Measurements from ENCODE around the gene RHBDL2.

The RHBDL2 gene

DNA sequence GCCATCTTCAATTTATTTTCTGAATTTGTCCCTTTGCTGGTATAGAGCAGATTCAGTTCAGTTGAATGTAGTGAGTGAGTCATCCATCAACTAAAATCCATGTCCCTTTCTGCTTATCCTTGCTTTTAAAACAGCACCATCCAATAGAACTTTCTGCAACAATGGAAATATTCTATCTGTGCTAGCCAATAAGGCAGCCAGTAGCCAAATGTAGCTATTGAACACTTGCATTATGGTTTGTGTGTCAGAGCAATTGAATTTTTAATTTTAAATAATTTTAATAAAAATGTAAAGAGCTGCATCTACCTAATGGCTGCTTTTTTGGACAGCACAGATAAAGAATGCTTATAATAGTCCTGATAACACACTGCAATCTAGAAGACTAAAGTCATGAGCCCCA, 60.1 kb downstream of the RHBDL2 start, which contains the start of gene GJA9:
TSS of gene GJA9 (minus strand) at position 101 of the 400 bp plus-strand sequence. CDS start 5,489 bp downstream, outside the sequence.
- Histone ChIP-seq H3K9me3 (ENCODE audit: insufficient read depth, low read depth, low read length) (no peaks in the 10 kb centered on the region), H3K79me2 (ENCODE audit: insufficient read depth, low read length) (no peaks in the 10 kb centered on the region), H3K4me2 (ENCODE audit: low read depth, low read length, poor library complexity, severe bottlenecking) (no peak within 1 kb of the TSS), H3K27me3 (ENCODE audit: insufficient read depth, low read length, poor library complexity, severe bottlenecking) (no peaks in the 10 kb centered on the region), H3K9me2 (replicated peaks; ENCODE audit: low read depth, low read length) (no peaks in the 10 kb centered on the region), H3F3A (ENCODE audit: low read depth) (no peaks in the 10 kb centered on the region), H3K4me1 (ENCODE audit: insufficient read depth, low read length, poor library complexity, severe bottlenecking) (no peaks in the 10 kb centered on the region), H3K9ac (ENCODE audit: low read depth, low read length, poor library complexity, severe bottlenecking) (no peak within 1 kb of the TSS), H4K20me1 (ENCODE audit: insufficient read depth, low read length, poor library complexity, severe bottlenecking) (no peaks in the 10 kb centered on the region), H3K36me3 (ENCODE audit: insufficient read depth, low read length) (no peaks in the 10 kb centered on the region), H2AFZ (ENCODE audit: low read length) (no peak within 1 kb of the TSS), H3K4me3 (ENCODE audit: low read length, poor library complexity, severe bottlenecking) (no peak within 1 kb of the TSS)
- no peak for TF ChIP-seq EZH2phosphoT487 (IDR thresholded peaks at IDR 0.05; ENCODE audit: borderline replicate concordance)
- no peak for TF ChIP-seq CTCF (conservative IDR thresholded peaks at IDR 0.05; ENCODE audit: low read length)

GRCh38 chr1:38875811-38876210, 65.8 kb downstream of the RHBDL2 start:
- Histone ChIP-seq H3K9me2 (replicated peaks; ENCODE audit: low read depth, low read length) (no peaks in the 10 kb centered on the region), H3K9ac (ENCODE audit: low read depth, low read length, poor library complexity, severe bottlenecking) (no peak overlapping the region), H3K4me1 (ENCODE audit: insufficient read depth, low read length, poor library complexity, severe bottlenecking) (peaks cover 16% of the 10 kb centered on the region), H4K20me1 (ENCODE audit: insufficient read depth, low read length, poor library complexity, severe bottlenecking) (peaks cover 8% of the 10 kb centered on the region), H3K9me3 (ENCODE audit: insufficient read depth, low read depth, low read length) (no peaks in the 10 kb centered on the region), H3K27me3 (ENCODE audit: insufficient read depth, low read length, poor library complexity, severe bottlenecking) (no peaks in the 10 kb centered on the region), H3K4me3 (ENCODE audit: low read length, poor library complexity, severe bottlenecking) (no peak overlapping the region), H3K36me3 (ENCODE audit: insufficient read depth, low read length) (no peaks in the 10 kb centered on the region), H3K4me2 (ENCODE audit: low read depth, low read length, poor library complexity, severe bottlenecking) (no peak overlapping the region), H2AFZ (ENCODE audit: low read length) (no peak overlapping the region), H3K79me2 (ENCODE audit: insufficient read depth, low read length) (peaks cover 24% of the 10 kb centered on the region), H3F3A (ENCODE audit: low read depth) (no peaks in the 10 kb centered on the region)
- TF ChIP-seq CTCF (conservative IDR thresholded peaks at IDR 0.05; ENCODE audit: low read length) (no peak), EZH2phosphoT487 (IDR thresholded peaks at IDR 0.05; ENCODE audit: borderline replicate concordance) (no peak)

GRCh38 chr1:38873027-38873969, 68.3 kb downstream of the RHBDL2 start, which contains the start of gene MYCBP:
Gene MYCBP, minus strand, starts transcription at chr1:38873348. Its CDS starts 43 bp downstream, at chr1:38873305.
- peak within 1 kb of the TSS; percentile 88 for H3K4me3 ChIP-seq (ENCODE audit: low read length, poor library complexity, severe bottlenecking)
- H3K27me3 ChIP-seq (ENCODE audit: insufficient read depth, low read length, poor library complexity, severe bottlenecking): no peaks in the 10 kb centered on the region
- H3K9ac ChIP-seq (ENCODE audit: low read depth, low read length, poor library complexity, severe bottlenecking): peak within 1 kb of the TSS; percentile 79
- H3K4me1 ChIP-seq (ENCODE audit: insufficient read depth, low read length, poor library complexity, severe bottlenecking): peaks cover 16% of the 10 kb centered on the region
- H3K9me3 ChIP-seq (ENCODE audit: insufficient read depth, low read depth, low read length): no peaks in the 10 kb centered on the region
- TF ChIP-seq CTCF (conservative IDR thresholded peaks at IDR 0.05; ENCODE audit: low read length): no peak
- no peak for TF ChIP-seq EZH2phosphoT487 (IDR thresholded peaks at IDR 0.05; ENCODE audit: borderline replicate concordance)
- H4K20me1 ChIP-seq (ENCODE audit: insufficient read depth, low read length, poor library complexity, severe bottlenecking): peaks cover 8% of the 10 kb centered on the region
- H3K36me3 ChIP-seq (ENCODE audit: insufficient read depth, low read length): no peaks in the 10 kb centered on the region
- peaks cover 26% of the 10 kb centered on the region for H3K79me2 ChIP-seq (ENCODE audit: insufficient read depth, low read length)
- no peaks in the 10 kb centered on the region for H3F3A ChIP-seq (ENCODE audit: low read depth)
- no peaks in the 10 kb centered on the region for H3K9me2 ChIP-seq (replicated peaks; ENCODE audit: low read depth, low read length)
- H3K4me2 ChIP-seq (ENCODE audit: low read depth, low read length, poor library complexity, severe bottlenecking): peak within 1 kb of the TSS; percentile 81
- H2AFZ ChIP-seq (ENCODE audit: low read length): peak within 1 kb of the TSS; percentile 81

Measured in Loucy (cell line).